Measurements from ENCODE around the gene PRKCQ. TPM values are rescaled to one million over a fixed set of nuclear protein-coding genes. Genes with fewer than 3 reads are reported as not detected.

Gene PRKCQ
- total and polyA plus RNA-seq, 7 donors, result 6.6 to 76.3 (median 33.8) TPM

DNA sequence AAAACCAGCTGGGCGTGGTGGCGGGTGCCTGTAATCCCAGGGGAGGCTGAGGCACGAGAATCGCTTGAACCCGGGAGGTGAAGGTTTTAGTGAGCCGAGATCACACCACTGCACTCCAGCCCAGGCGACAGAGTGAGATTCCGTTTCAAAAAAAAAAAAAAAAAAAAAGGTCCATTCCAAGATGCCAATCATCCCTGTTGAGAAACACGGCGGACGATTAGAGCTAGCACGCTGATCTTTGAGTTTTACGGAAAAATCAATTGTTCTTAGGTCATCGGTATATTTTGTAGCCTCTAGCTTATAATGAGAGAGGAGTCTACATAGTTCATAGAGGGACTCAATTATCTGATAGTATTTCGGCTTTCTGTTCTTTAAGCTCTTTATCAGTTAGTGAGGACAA, 169.2 kb downstream of the PRKCQ start:
- peaks cover 16% of the 10 kb centered on the region for H3K4me1 ChIP-seq
- H3K36me3 ChIP-seq (ENCODE audit: insufficient read depth in 1 of 2, low read depth in 1 of 2), result no peaks in the 10 kb centered on the region
- no peak overlapping the region for H3K4me3 ChIP-seq
- intact Hi-C loops (cut with DNase I), result loop anchor here (5.0 to 10.0 kb wide), 3 partner anchors 54 to 1381 kb away; no protein-coding TSS in a partner anchor
- peak in 1 of 4 donors; percentile 12 for ATAC-seq
- no peaks in the 10 kb centered on the region for H3K27me3 ChIP-seq (ENCODE audit: insufficient read depth in 3 of 3, low read length in 2 of 3)
- 70 to 90% (median 86%) methylated on average over 15 of the region's 15 CpGs for WGBS, 3 donors
- DNase-seq, result no peak
- peak overlapping the region; percentile 97 for H3K27ac ChIP-seq
- TF ChIP-seq, protein P1, sequence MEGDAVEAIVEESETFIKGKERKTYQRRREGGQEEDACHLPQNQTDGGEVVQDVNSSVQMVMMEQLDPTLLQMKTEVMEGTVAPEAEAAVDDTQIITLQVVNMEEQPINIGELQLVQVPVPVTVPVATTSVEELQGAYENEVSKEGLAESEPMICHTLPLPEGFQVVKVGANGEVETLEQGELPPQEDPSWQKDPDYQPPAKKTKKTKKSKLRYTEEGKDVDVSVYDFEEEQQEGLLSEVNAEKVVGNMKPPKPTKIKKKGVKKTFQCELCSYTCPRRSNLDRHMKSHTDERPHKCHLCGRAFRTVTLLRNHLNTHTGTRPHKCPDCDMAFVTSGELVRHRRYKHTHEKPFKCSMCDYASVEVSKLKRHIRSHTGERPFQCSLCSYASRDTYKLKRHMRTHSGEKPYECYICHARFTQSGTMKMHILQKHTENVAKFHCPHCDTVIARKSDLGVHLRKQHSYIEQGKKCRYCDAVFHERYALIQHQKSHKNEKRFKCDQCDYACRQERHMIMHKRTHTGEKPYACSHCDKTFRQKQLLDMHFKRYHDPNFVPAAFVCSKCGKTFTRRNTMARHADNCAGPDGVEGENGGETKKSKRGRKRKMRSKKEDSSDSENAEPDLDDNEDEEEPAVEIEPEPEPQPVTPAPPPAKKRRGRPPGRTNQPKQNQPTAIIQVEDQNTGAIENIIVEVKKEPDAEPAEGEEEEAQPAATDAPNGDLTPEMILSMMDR (IDR thresholded peaks at IDR 0.05), result no peak
- no peaks in the 10 kb centered on the region for H3K9me3 ChIP-seq

DNA sequence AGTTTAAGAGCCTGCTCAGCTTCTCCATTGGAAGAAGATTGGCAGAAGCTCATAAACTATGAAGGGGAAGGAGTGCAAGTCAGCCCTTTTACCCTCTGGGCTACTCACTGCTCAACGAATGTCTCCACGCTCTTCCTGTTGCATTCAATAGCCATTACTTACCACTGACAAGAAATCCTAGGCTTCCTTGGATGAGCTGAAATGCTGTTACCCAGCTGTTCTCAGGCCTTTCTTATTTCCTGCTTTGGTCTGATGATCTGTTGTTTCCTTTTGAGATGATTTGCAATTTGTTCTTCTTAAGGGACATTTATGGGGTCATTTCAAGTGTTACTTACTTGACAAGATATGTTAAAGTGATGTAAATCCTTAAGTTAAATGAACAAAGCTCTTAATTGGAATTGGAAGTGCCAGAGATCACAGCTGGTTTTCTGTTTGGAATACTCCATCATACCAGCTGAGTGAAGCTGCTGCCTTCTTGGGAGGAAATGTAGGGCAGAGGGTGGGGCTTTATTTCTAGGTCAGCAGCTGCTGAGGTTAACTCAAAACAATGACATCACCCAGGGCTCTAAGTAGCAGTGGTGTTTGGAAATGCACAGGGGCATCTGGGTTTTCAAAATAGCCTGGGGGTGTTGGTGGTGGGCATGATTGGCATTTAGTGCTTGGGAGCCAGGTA, 170.0 kb downstream of the PRKCQ start:
- peak overlapping the region; percentile 97 for H3K27ac ChIP-seq
- WGBS, 3 donors, result 17 to 26% (median 19%) methylated on average over 2 of the region's 2 CpGs

DNA sequence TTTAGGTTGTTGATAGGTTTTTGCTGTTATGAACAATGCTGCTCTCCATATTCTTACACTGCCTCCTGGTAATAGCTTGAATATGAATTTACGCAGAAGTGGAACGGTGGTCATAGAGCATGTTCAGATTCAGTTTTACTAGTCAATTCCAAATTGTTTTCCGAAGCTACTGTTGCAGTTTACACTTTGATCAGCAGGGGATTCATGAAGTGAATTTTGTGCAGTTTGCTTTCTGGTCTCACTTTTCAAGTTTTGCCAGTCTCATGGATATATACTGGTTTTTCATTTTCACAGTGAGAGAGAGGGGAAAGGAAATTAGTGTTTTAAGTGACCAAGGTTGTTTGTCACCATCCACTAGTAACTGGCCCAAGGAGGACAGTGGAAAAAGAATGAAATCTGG, 171.3 kb downstream of the PRKCQ start:
- H3K9me3 ChIP-seq, result no peaks in the 10 kb centered on the region
- peaks cover 16% of the 10 kb centered on the region for H3K4me1 ChIP-seq
- 87 to 95% (median 91%) methylated on average over 3 of the region's 3 CpGs for WGBS, 3 donors
- peak overlapping the region; percentile 60 for H3K4me3 ChIP-seq
- TF ChIP-seq, protein P1 (IDR thresholded peaks at IDR 0.05), result peak; percentile 16
- ATAC-seq (no peak), DNase-seq (no peak)
- H3K27me3 ChIP-seq (ENCODE audit: insufficient read depth in 3 of 3, low read length in 2 of 3), result no peaks in the 10 kb centered on the region
- peak overlapping the region; percentile 97 for H3K27ac ChIP-seq
- H3K36me3 ChIP-seq (ENCODE audit: insufficient read depth in 1 of 2, low read depth in 1 of 2), result no peaks in the 10 kb centered on the region
- intact Hi-C loops (cut with DNase I), result no loop called here

More for the DNA sequence above, 170.0 kb downstream of the PRKCQ start:
- peak; percentile 26 to 64 for DNase-seq
- peak; percentile 97 to 99 (median 98) for ATAC-seq
- H3K4me3 ChIP-seq, result peak overlapping the region; percentile 60
- TF ChIP-seq, protein P1 (IDR thresholded peaks at IDR 0.05), result no peak
- H3K36me3 ChIP-seq (ENCODE audit: insufficient read depth in 1 of 2, low read depth in 1 of 2), result no peaks in the 10 kb centered on the region
- no peaks in the 10 kb centered on the region for H3K9me3 ChIP-seq
- H3K27me3 ChIP-seq (ENCODE audit: insufficient read depth in 3 of 3, low read length in 2 of 3), result no peaks in the 10 kb centered on the region
- peaks cover 16% of the 10 kb centered on the region for H3K4me1 ChIP-seq
- intact Hi-C loops (cut with DNase I), result loop anchor here (5.0 to 10.0 kb wide), 3 partner anchors 55 to 1382 kb away; no protein-coding TSS in a partner anchor

DNA sequence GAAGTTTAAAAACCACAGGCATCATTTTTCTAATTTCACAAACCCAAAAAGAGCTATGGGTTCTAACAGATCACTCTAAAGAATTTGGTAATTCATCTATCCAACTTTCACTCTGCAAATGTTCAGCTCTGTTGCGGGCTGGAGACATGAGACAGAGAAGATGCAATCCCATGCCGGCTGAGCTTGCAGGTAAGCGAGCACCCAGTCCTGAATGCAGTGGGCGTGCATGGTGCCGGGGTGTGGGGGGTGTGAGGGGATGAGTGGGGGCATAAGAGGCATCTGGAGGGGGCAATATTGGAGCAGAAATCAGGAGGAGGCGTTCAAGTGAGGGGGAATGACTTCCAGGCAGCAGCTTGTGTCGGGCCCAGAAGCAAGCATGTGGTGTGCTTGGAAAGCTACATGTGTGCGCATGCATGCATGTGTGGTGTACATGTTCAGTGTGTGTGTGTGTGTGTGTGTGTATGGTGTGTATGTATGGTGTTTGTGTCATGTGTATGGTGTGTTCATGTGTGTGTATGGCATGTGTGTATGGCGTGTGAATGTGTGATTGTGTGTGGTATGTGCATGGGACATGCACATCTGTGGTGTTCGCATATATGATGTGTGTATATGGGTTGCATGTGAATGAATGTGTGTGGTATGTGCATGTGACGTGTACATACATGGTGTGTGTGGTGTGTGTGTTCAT, 172.9 kb downstream of the PRKCQ start:
- ATAC-seq (no peak), DNase-seq (no peak)
- no peaks in the 10 kb centered on the region for H3K9me3 ChIP-seq
- TF ChIP-seq, protein P1 (IDR thresholded peaks at IDR 0.05), result no peak
- 95 to 96% (median 96%) methylated on average over 11 of the region's 11 CpGs for WGBS, 3 donors
- H3K27me3 ChIP-seq (ENCODE audit: insufficient read depth in 3 of 3, low read length in 2 of 3), result no peaks in the 10 kb centered on the region
- H3K27ac ChIP-seq, result no peak overlapping the region
- no peaks in the 10 kb centered on the region for H3K36me3 ChIP-seq (ENCODE audit: insufficient read depth in 1 of 2, low read depth in 1 of 2)
- H3K4me1 ChIP-seq, result peaks cover 29% of the 10 kb centered on the region
- H3K4me3 ChIP-seq, result no peak overlapping the region
- intact Hi-C loops (cut with DNase I), result no loop called here
